Activated CD4-positive, CD25-positive, alpha-beta regulatory T cell treated with anti-CD3 and anti-CD28 coated beads, Interleukin-2, amount 50 U/mL, for 72 hours (primary cell): ENCODE data around the gene IKZF3.
A peak's percentile ranks its signal among the peaks of the same experiment; 100 is the strongest.
"Not testable (repeated sequence)": the region's sequence is repeated elsewhere in the genome, so short reads cannot be mapped to it uniquely, and the experiment has no call there.

ENCODE experiments used
- DNase-seq: peaks from one replicate; pipeline ENCODE4 v3.0.0; 2021

The IKZF3 gene

GRCh38 chr17:39737760-39738567 lies 126.1 kb downstream of the IKZF3 start, which contains the start of gene GRB7:
GRB7 (plus strand) TSS chr17:39737938; CDS start chr17:39742302, 4,364 bp downstream.
- no peak for DNase-seq

- DNase-seq = no peak
Observed at GRCh38 chr17:39737206-39737759, 126.8 kb downstream of the IKZF3 start.

- DNase-seq = no peak
Observed at GRCh38 chr17:39736319-39737165, 127.6 kb downstream of the IKZF3 start.

- no peak for DNase-seq
Observed at GRCh38 chr17:39735882-39736281, 128.2 kb downstream of the IKZF3 start.

- DNase-seq = no peak
Observed at GRCh38 chr17:39732586-39732985, 131.5 kb downstream of the IKZF3 start.

GRCh38 chr17:39730095-39730921 lies 133.8 kb downstream of the IKZF3 start, which contains the start of gene MIEN1:
MIEN1 (minus strand) TSS chr17:39730532; CDS start chr17:39730495, 37 bp downstream.
- peak; percentile 98 for DNase-seq

- DNase-seq = no peak
Observed at GRCh38 chr17:39729280-39729851, 134.7 kb downstream of the IKZF3 start.

- no peak for DNase-seq
Observed at GRCh38 chr17:39727556-39727955, 136.6 kb downstream of the IKZF3 start.

- DNase-seq = no peak
Observed at GRCh38 chr17:39726617-39727016, 137.5 kb downstream of the IKZF3 start.

GRCh38 chr17:39725923-39726322 lies 138.2 kb downstream of the IKZF3 start:
- not testable (repeated sequence) for DNase-seq

GRCh38 chr17:39724731-39725130 lies 139.4 kb downstream of the IKZF3 start:
- no peak for DNase-seq

- no peak for DNase-seq
Observed at GRCh38 chr17:39722965-39723848, 140.9 kb downstream of the IKZF3 start.

- no peak for DNase-seq
Observed at GRCh38 chr17:39722104-39722503, 142.0 kb downstream of the IKZF3 start.

GRCh38 chr17:39719563-39720355 lies 144.4 kb downstream of the IKZF3 start:
- DNase-seq = no peak

- DNase-seq = no peak
Observed at GRCh38 chr17:39717660-39718059, 146.5 kb downstream of the IKZF3 start.

- no peak for DNase-seq
Observed at GRCh38 chr17:39716879-39717536, 147.1 kb downstream of the IKZF3 start.

GRCh38 chr17:39716073-39716818 lies 147.9 kb downstream of the IKZF3 start:
- DNase-seq = no peak

GRCh38 chr17:39715375-39716072 lies 148.6 kb downstream of the IKZF3 start:
- no peak for DNase-seq
